IMR-90 (cell line): ENCODE results near the gene CALML3. TPM values are rescaled to one million over a fixed set of nuclear protein-coding genes. Genes with fewer than 3 reads are reported as not detected.

Source experiments
- ATAC-seq: fragments of 200-7000 bp; cut with Tn5 transposase; 2 replicates; pipeline ENCODE4 v1.9.1; 2020; ENCODE audit warnings: low read depth, mild to moderate bottlenecking, moderate library complexity
- BruUV-seq: library from RNA; stranded (reverse); fragments of 400-500 nt; replicated peaks from 2 replicates; lab custom pipeline; 2021; lab: Mats Ljungman, UMichigan
- CTCF ChIA-PET: fragments of 300-600 bp; formaldehyde crosslinking; extraction: SDS; loops from one replicate; lab custom pipeline; 2021; ENCODE audit warnings: antibody characterized with exemption; lab: Yijun Ruan, JAX
- POLR2A ChIA-PET: fragments of 300-600 bp; sonication (Branson Sonifier 250); formaldehyde crosslinking; loops from one replicate; lab custom pipeline; 2022; ENCODE audit warnings: antibody characterized with exemption; ENCODE audit not compliant: unreplicated experiment; lab: Charles Lee
- DNase-seq: peaks from one replicate; pipeline ENCODE4 v3.0.0; 2013
- H2AFZ ChIP-seq: replicated peaks from 2 replicates; pipeline ENCODE3; 2013; ENCODE audit warnings: low read length, mild to moderate bottlenecking; ENCODE audit not compliant: poor library complexity
- H2AK5ac ChIP-seq: 2 replicates; pipeline ENCODE4 v1.6.1; 2013; ENCODE audit warnings: low read depth, low read length, inconsistent platforms
- H2AK9ac ChIP-seq: replicated peaks from 2 replicates; pipeline ENCODE3; 2013; ENCODE audit warnings: mild to moderate bottlenecking, low read depth, low read length, moderate library complexity; ENCODE audit not compliant: poor library complexity
- H2BK120ac ChIP-seq: 2 replicates; pipeline ENCODE4 v1.6.1; 2013; ENCODE audit warnings: low read depth, low read length, inconsistent platforms
- H2BK15ac ChIP-seq: 3 replicates; pipeline ENCODE4 v1.6.1; 2013; ENCODE audit warnings: low read depth, low read length, inconsistent platforms
- H2BK20ac ChIP-seq: 2 replicates; pipeline ENCODE4 v1.6.1; 2013; ENCODE audit warnings: low read depth, mild to moderate bottlenecking, inconsistent platforms, low read length, moderate library complexity
- H2BK5ac ChIP-seq: 2 replicates; pipeline ENCODE4 v1.6.1; 2013; ENCODE audit warnings: mild to moderate bottlenecking, low read depth, low read length, inconsistent platforms; ENCODE audit not compliant: poor library complexity, severe bottlenecking
- H3K14ac ChIP-seq: replicated peaks from 2 replicates; pipeline ENCODE4 v1.6.1; 2013; ENCODE audit warnings: low read depth, low read length, inconsistent platforms
- H3K18ac ChIP-seq: 2 replicates; pipeline ENCODE4 v1.6.1; 2013; ENCODE audit warnings: low read depth, low read length, control low read depth
- H3K23ac ChIP-seq: 2 replicates; pipeline ENCODE4 v1.6.1; 2013; ENCODE audit warnings: low read depth, low read length, inconsistent platforms
- H3K27ac ChIP-seq: 2 replicates; pipeline ENCODE4 v1.5.1; 2013; ENCODE audit warnings: mild to moderate bottlenecking, control low read depth, low read length; ENCODE audit not compliant: insufficient read depth
- H3K27me3 ChIP-seq: 2 replicates; pipeline ENCODE4 v1.6.1; 2013; ENCODE audit warnings: low read length; ENCODE audit not compliant: control insufficient read depth, insufficient read depth
- H3K36me3 ChIP-seq: 2 replicates; pipeline ENCODE4 v1.6.1; 2013; ENCODE audit warnings: low read length, mixed read lengths; ENCODE audit not compliant: control insufficient read depth, insufficient read depth
- H3K4ac ChIP-seq: 2 replicates; pipeline ENCODE4 v1.6.1; 2013; ENCODE audit warnings: low read depth, low read length, inconsistent platforms
- H3K4me1 ChIP-seq: 2 replicates; pipeline ENCODE4 v1.6.1; 2013; ENCODE audit warnings: low read length, mixed read lengths; ENCODE audit not compliant: control insufficient read depth, insufficient read depth
- H3K4me2 ChIP-seq: 2 replicates; pipeline ENCODE4 v1.6.1; 2013; ENCODE audit warnings: low read depth, mild to moderate bottlenecking, control low read depth, low read length, moderate library complexity
- H3K4me3 ChIP-seq: 2 replicates; pipeline ENCODE4 v1.5.1; 2013; ENCODE audit warnings: low read depth, mild to moderate bottlenecking, control low read depth, low read length, moderate library complexity; ENCODE audit not compliant: insufficient read depth
- H3K56ac ChIP-seq: 2 replicates; pipeline ENCODE4 v1.6.1; 2013; ENCODE audit warnings: low read length, inconsistent platforms; ENCODE audit not compliant: insufficient read depth; ENCODE audit errors: extremely low read depth
- H3K79me1 ChIP-seq, 2 experiments: 2 replicates each; pipeline ENCODE4 v1.6.1; 2013; ENCODE audit warnings: low read length in 2 of 2, inconsistent platforms in 1 of 2, low read depth in 1 of 2
- H3K9ac ChIP-seq: 2 replicates; pipeline ENCODE4 v1.6.1; 2013; ENCODE audit warnings: low read depth, low read length, control low read depth
- H3K9me1 ChIP-seq: 2 replicates; pipeline ENCODE4 v1.6.1; 2013; ENCODE audit warnings: low read length, inconsistent platforms; ENCODE audit not compliant: insufficient read depth
- H3K9me3 ChIP-seq: 2 replicates; pipeline ENCODE4 v1.6.1; 2013; ENCODE audit warnings: low read length; ENCODE audit not compliant: control insufficient read depth, insufficient read depth
- H4K20me1 ChIP-seq: 2 replicates; pipeline ENCODE4 v1.6.1; 2013; ENCODE audit warnings: low read length, inconsistent platforms; ENCODE audit not compliant: insufficient read depth
- H4K5ac ChIP-seq: 2 replicates; pipeline ENCODE4 v1.6.1; 2013; ENCODE audit warnings: mild to moderate bottlenecking, low read depth, low read length, control low read depth
- H4K8ac ChIP-seq, 2 experiments: 2 replicates each; pipeline ENCODE4 v1.6.1; 2013; ENCODE audit warnings: low read depth in 2 of 2, low read length in 2 of 2, control low read depth in 1 of 2, inconsistent platforms in 1 of 2
- H4K91ac ChIP-seq: 2 replicates; pipeline ENCODE4 v1.6.1; 2013; ENCODE audit warnings: low read depth, low read length, inconsistent platforms; ENCODE audit not compliant: insufficient read depth
- CEBPB ChIP-seq: IDR thresholded peaks from 2 replicates; pipeline ENCODE4 v1.6.1; 2012; ENCODE audit warnings: low read depth, low read length, improper control_type of control experiment
- CHD1 ChIP-seq: IDR thresholded peaks from 2 replicates; pipeline ENCODE4 v1.6.1; 2012; ENCODE audit warnings: low read depth, low read length, improper control_type of control experiment
- FOS ChIP-seq: fragments of 150-350 bp; IDR thresholded peaks from 2 replicates; pipeline ENCODE4 v1.6.1; 2016; ENCODE audit warnings: low read depth, low read length
- POLR2A ChIP-seq: IDR thresholded peaks from 2 replicates; pipeline ENCODE4 v1.6.1; 2012; ENCODE audit warnings: mild to moderate bottlenecking, low read depth, low read length
- RCOR1 ChIP-seq: IDR thresholded peaks from 2 replicates; pipeline ENCODE4 v1.6.1; 2012; ENCODE audit warnings: mild to moderate bottlenecking, low read length, improper control_type of control experiment; ENCODE audit not compliant: insufficient replicate concordance
- RFX5 ChIP-seq: IDR thresholded peaks from 2 replicates; pipeline ENCODE4 v1.8.0; 2012; ENCODE audit warnings: low read depth, mild to moderate bottlenecking, low read length, moderate library complexity
- SMC3 ChIP-seq: fragments of 150-350 bp; IDR thresholded peaks from 2 replicates; pipeline ENCODE4 v1.6.1; 2016; ENCODE audit warnings: low read depth, mild to moderate bottlenecking, antibody characterized with exemption, low read length, moderate library complexity
- WGBS, 2 experiments: methylation state at CpG; one replicate each; pipeline versions ENCODE4 v1.1.5 to v1.1.7; 2013; ENCODE audit warnings: missing lambda C conversion rate in 2 of 2; ENCODE audit not compliant: insufficient read length in 1 of 2; ENCODE audit errors: extremely low coverage in 2 of 2; 5-methylcytosine and 5-hydroxymethylcytosine counted together
- dilution Hi-C: fragments of 300-500 bp; cut with HindIII; formaldehyde crosslinking; loops from one replicate; pipeline ENCODE4 v1.14.3; 2018; ENCODE audit warnings: low sequenced_read_pairs; ENCODE audit not compliant: unreplicated experiment
- in situ Hi-C: fragments of 300-500 bp; cut with MboI; formaldehyde crosslinking; loops from 3 replicates; pipeline ENCODE4 v1.14.3; 2019; ENCODE audit warnings: low sequenced_read_pairs, inconsistent platforms, mixed read lengths
- intact Hi-C: fragments of 100-400 bp; cut with micrococcal nuclease; formaldehyde crosslinking; loops from 2 replicates; pipeline ENCODE4 v1.10.0; 2022
- polyA plus RNA-seq, 3 experiments: library from polyadenylated mRNA; depleted of rRNA; stranded (reverse); fragments of >200 nt; gene quantifications; 2 replicates each; pipeline ENCODE4 v1.2.3, GENCODE V29; 2012; ENCODE audit warnings: low replicate concordance in 1 of 3
- total RNA-seq: library from RNA; depleted of rRNA; stranded (reverse); fragments of >200 nt; gene quantifications from 2 replicates; pipeline ENCODE4 v1.2.3, GENCODE V29; 2012
- TF ChIP-seq, protein P1 (sequence below): fragments of 150-350 bp; IDR thresholded peaks from 2 replicates; pipeline ENCODE4 v1.6.1; 2017; ENCODE audit warnings: mild to moderate bottlenecking, antibody characterized with exemption, low read length, low read depth
- TF ChIP-seq, protein P2 (sequence below): fragments of 150-350 bp; IDR thresholded peaks from 2 replicates; pipeline ENCODE4 v1.6.1; 2016; ENCODE audit warnings: low read depth, mild to moderate bottlenecking, low read length, moderate library complexity, borderline replicate concordance
- TF ChIP-seq, protein P3 (sequence below): conservative IDR thresholded peaks from 2 replicates; pipeline ENCODE4 v1.5.1; 2012; ENCODE audit warnings: mild to moderate bottlenecking, low read depth, low read length, improper control_type of control experiment

The CALML3 gene
- total and polyA plus RNA-seq, 2 of the 4 experiments (the other 2 are of a cell fraction): not detected

DNA sequence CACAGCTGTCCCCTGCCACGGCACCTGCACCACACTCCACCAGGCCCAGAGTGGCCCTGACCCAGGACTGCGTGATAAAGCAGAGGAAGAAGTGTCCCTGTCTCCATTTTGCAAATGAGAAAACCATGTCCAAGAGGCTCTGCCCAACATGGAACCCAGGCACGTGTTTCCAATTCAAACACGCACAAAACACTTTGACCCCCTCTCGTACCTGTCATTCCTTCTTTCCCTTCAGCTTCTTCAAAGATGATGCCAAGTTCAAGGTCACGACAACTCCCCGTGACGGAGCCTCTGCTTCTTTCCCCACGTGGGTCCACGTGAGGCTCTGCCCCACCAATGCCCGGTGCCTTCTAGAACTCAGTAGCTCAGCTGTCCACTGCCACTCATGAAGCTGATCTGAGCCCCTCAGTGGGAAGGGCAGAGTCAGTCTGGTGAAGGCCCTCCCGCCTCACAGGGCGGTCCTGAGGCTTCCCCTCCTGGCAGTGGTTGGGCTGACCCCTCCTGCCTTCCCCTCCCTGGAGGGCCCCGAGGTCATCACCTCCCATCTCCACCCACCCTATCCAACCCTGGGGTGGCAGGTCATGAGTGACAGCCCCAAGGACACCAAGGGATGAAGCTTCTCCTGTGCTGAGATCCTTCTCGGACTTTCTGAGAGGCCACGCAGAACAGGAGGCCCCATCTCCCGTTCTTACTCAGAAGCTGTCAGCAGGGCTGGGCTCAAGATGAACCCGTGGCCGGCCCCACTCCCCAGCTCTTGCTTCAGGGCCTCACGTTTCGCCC lies 44.4 kb upstream of the CALML3 start:
- Histone ChIP-seq H3K18ac (no peak overlapping the region), H4K91ac (no peak overlapping the region), H2AK5ac (no peak overlapping the region), H3K27me3 (no peaks in the 10 kb centered on the region), H3K9me1 (0 out of 2 replicates have a peak, but pooled peaks cover 2% of the 10 kb centered on the region), H3K79me1 (no peaks in the 10 kb centered on the region), H3K36me3 (no peaks in the 10 kb centered on the region), H3K23ac (no peak overlapping the region), H2BK20ac (no peak overlapping the region), H3K56ac (no peak overlapping the region), H4K8ac (no peak overlapping the region), H3K27ac (no peak overlapping the region), H2BK120ac (no peak overlapping the region), H2AK9ac (no peak overlapping the region), H4K5ac (no peak overlapping the region), H3K14ac (no peak overlapping the region), H3K4me1 (no peaks in the 10 kb centered on the region; the same call in 1 of the 2 replicates), H4K20me1 (no peaks in the 10 kb centered on the region), H3K4me2 (no peak overlapping the region), H3K9me3 (peaks cover 2% of the 10 kb centered on the region), H3K9ac (no peak overlapping the region), H3K4me3 (no peak overlapping the region), H2BK5ac (no peak overlapping the region), H3K4ac (no peak overlapping the region), H2AFZ (peak overlapping the region; percentile 8), H2BK15ac (no peak overlapping the region)
- CTCF ChIA-PET: interaction anchor here (0.6 kb wide), 1 partner anchor 1716 kb away, joined by 3 read pairs; no protein-coding TSS in a partner anchor
- no peak for ATAC-seq
- POLR2A ChIA-PET: no interaction called here
- WGBS, 2 experiments: 84% methylated on average over 9 of the region's 21 CpGs; no CpG with 5 or more reads in 1 of the 2 experiments
- BruUV-seq: no TSS peak
- DNase-seq: no peak
- intact Hi-C loops (no loop called here), dilution Hi-C loops (no loop called here), in situ Hi-C loops (no loop called here)
- TF ChIP-seq, protein P1, sequence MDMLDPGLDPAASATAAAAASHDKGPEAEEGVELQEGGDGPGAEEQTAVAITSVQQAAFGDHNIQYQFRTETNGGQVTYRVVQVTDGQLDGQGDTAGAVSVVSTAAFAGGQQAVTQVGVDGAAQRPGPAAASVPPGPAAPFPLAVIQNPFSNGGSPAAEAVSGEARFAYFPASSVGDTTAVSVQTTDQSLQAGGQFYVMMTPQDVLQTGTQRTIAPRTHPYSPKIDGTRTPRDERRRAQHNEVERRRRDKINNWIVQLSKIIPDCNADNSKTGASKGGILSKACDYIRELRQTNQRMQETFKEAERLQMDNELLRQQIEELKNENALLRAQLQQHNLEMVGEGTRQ: no peak
- TF ChIP-seq CHD1 (no peak), CEBPB (no peak), RCOR1 (no peak), RFX5 (no peak), FOS (no peak), SMC3 (no peak), POLR2A (no peak)
- TF ChIP-seq, protein P2, sequence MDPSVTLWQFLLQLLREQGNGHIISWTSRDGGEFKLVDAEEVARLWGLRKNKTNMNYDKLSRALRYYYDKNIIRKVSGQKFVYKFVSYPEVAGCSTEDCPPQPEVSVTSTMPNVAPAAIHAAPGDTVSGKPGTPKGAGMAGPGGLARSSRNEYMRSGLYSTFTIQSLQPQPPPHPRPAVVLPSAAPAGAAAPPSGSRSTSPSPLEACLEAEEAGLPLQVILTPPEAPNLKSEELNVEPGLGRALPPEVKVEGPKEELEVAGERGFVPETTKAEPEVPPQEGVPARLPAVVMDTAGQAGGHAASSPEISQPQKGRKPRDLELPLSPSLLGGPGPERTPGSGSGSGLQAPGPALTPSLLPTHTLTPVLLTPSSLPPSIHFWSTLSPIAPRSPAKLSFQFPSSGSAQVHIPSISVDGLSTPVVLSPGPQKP: no peak
- TF ChIP-seq, protein P3, sequence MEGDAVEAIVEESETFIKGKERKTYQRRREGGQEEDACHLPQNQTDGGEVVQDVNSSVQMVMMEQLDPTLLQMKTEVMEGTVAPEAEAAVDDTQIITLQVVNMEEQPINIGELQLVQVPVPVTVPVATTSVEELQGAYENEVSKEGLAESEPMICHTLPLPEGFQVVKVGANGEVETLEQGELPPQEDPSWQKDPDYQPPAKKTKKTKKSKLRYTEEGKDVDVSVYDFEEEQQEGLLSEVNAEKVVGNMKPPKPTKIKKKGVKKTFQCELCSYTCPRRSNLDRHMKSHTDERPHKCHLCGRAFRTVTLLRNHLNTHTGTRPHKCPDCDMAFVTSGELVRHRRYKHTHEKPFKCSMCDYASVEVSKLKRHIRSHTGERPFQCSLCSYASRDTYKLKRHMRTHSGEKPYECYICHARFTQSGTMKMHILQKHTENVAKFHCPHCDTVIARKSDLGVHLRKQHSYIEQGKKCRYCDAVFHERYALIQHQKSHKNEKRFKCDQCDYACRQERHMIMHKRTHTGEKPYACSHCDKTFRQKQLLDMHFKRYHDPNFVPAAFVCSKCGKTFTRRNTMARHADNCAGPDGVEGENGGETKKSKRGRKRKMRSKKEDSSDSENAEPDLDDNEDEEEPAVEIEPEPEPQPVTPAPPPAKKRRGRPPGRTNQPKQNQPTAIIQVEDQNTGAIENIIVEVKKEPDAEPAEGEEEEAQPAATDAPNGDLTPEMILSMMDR: no peak
